Left hindlimb (tissue), 1 donor: ENCODE measurements around the gene ACTN3.
A peak's percentile ranks its signal among the peaks of the same experiment; 100 is the strongest.
"Not testable (repeated sequence)": the region's sequence is repeated elsewhere in the genome, so short reads cannot be mapped to it uniquely, and the experiment has no call there.

ENCODE experiments used
- DNase-seq: peaks from one replicate; pipeline ENCODE4 v3.0.0-alpha.2; 2018

The ACTN3 gene

GRCh38 chr11:66546368-66546965 lies at the start of gene ACTN3:
Gene ACTN3, plus strand, starts transcription at chr11:66546903. Its CDS starts 35 bp downstream, at chr11:66546938.
- peak; percentile 73 for DNase-seq

- DNase-seq: no peak
Measured at GRCh38 chr11:66497206-66497605, 49.5 kb upstream of the ACTN3 start.

GRCh38 chr11:66498506-66498905 lies 48.2 kb upstream of the ACTN3 start:
- DNase-seq: no peak

- no peak for DNase-seq
Measured at GRCh38 chr11:66505276-66505816, 41.4 kb upstream of the ACTN3 start.

- DNase-seq: no peak
Measured at GRCh38 chr11:66509131-66509561, 37.6 kb upstream of the ACTN3 start.

GRCh38 chr11:66510271-66510989 lies 36.3 kb upstream of the ACTN3 start, which contains the start of gene BBS1:
Gene BBS1, plus strand, starts transcription at chr11:66510635. Its CDS starts 25 bp downstream, at chr11:66510660.
- peak; percentile 88 for DNase-seq

- DNase-seq: no peak
Measured at GRCh38 chr11:66510990-66511339, 35.7 kb upstream of the ACTN3 start.

- DNase-seq: no peak
Measured at GRCh38 chr11:66523611-66524010, 23.1 kb upstream of the ACTN3 start.

- DNase-seq: no peak
Measured at GRCh38 chr11:66524304-66525040, 22.2 kb upstream of the ACTN3 start.

- DNase-seq: no peak
Measured at GRCh38 chr11:66529069-66529468, 17.6 kb upstream of the ACTN3 start.

GRCh38 chr11:66529655-66530054 lies 17.0 kb upstream of the ACTN3 start:
- DNase-seq: no peak

- DNase-seq: no peak
Measured at GRCh38 chr11:66530927-66531709, 15.6 kb upstream of the ACTN3 start.

GRCh38 chr11:66531841-66532240 lies 14.9 kb upstream of the ACTN3 start:
- no peak for DNase-seq

GRCh38 chr11:66532784-66533183 lies 13.9 kb upstream of the ACTN3 start:
- DNase-seq: no peak

- no peak for DNase-seq
Measured at GRCh38 chr11:66539170-66539869, 7.4 kb upstream of the ACTN3 start.

- no peak for DNase-seq
Measured at GRCh38 chr11:66539870-66540213, 6.9 kb upstream of the ACTN3 start.

- DNase-seq: not testable (repeated sequence)
Measured at GRCh38 chr11:66540598-66540997, 6.1 kb upstream of the ACTN3 start.

- DNase-seq: no peak
Measured at GRCh38 chr11:66541892-66542291, 4.8 kb upstream of the ACTN3 start.

GRCh38 chr11:66542362-66542761 lies 4.3 kb upstream of the ACTN3 start:
- no peak for DNase-seq

GRCh38 chr11:66543263-66544107 lies 3.2 kb upstream of the ACTN3 start:
- peak; percentile 77 for DNase-seq

GRCh38 chr11:66544952-66545351 lies 1.8 kb upstream of the ACTN3 start:
- DNase-seq: not testable (repeated sequence)
